Endodermal cell (in vitro differentiated cells): Measurements from ENCODE around the gene PCGF3. TPM values are rescaled to one million over a fixed set of nuclear protein-coding genes. Genes with fewer than 3 reads are reported as not detected.
A peak's percentile ranks its signal among the peaks of the same experiment; 100 is the strongest.

Source experiments
- DNase-seq: peaks from one replicate; pipeline ENCODE4 v3.0.0-alpha.2; 2017
- H3K27ac ChIP-seq: 2 replicates; pipeline ENCODE4 v1.5.1; 2013; ENCODE audit warnings: mild to moderate bottlenecking, low read depth, low read length, moderate library complexity
- H3K27me3 ChIP-seq: 2 replicates; pipeline ENCODE4 v1.6.1; 2013; ENCODE audit warnings: mild to moderate bottlenecking, low read length, moderate library complexity; ENCODE audit not compliant: insufficient read depth, control insufficient read depth, poor library complexity, severe bottlenecking
- H3K36me3 ChIP-seq: 2 replicates; pipeline ENCODE4 v1.7.0; 2013; ENCODE audit warnings: mild to moderate bottlenecking, low read length, moderate library complexity; ENCODE audit not compliant: control insufficient read depth, insufficient read depth
- H3K4me1 ChIP-seq: one replicate; pipeline ENCODE4 v1.7.0; 2013; ENCODE audit warnings: low read length; ENCODE audit not compliant: control insufficient read depth, insufficient read depth
- H3K4me3 ChIP-seq: 2 replicates; pipeline ENCODE4 v1.5.1; 2013; ENCODE audit warnings: mild to moderate bottlenecking, low read length, moderate library complexity
- H3K9ac ChIP-seq: 2 replicates; pipeline ENCODE4 v1.6.1; 2013; ENCODE audit warnings: mild to moderate bottlenecking, low read length, moderate library complexity; ENCODE audit not compliant: poor library complexity, severe bottlenecking; ENCODE audit errors: extremely low read depth
- H3K9me3 ChIP-seq: 2 replicates; pipeline ENCODE4 v1.6.1; 2013; ENCODE audit warnings: mild to moderate bottlenecking, low read length, moderate library complexity; ENCODE audit not compliant: control insufficient read depth
- H3K27ac Mint-ChIP-seq: 2 replicates; pipeline ENCODE4 v1.8.0; 2020; ENCODE audit warnings: mixed read lengths
- H3K27me3 Mint-ChIP-seq: 2 replicates; pipeline ENCODE4 v1.8.0; 2021; ENCODE audit warnings: mild to moderate bottlenecking, mixed read lengths; ENCODE audit not compliant: insufficient read depth
- H3K36me3 Mint-ChIP-seq: 2 replicates; pipeline ENCODE4 v1.8.0; 2020; ENCODE audit warnings: low read depth, mixed read lengths
- H3K4me1 Mint-ChIP-seq: 2 replicates; pipeline ENCODE4 v1.8.0; 2020; ENCODE audit warnings: mixed read lengths
- H3K4me3 Mint-ChIP-seq: 2 replicates; pipeline ENCODE4 v1.8.0; 2020; ENCODE audit warnings: mild to moderate bottlenecking, moderate library complexity, mixed read lengths
- H3K9me3 Mint-ChIP-seq: 2 replicates; pipeline ENCODE4 v1.8.0; 2020; ENCODE audit warnings: mild to moderate bottlenecking, mixed read lengths
- WGBS, 2 experiments: methylation state at CpG; one replicate each; pipeline versions ENCODE4 v1.1.5 to v1.1.7; 2013; ENCODE audit warnings: missing lambda C conversion rate in 2 of 2, mixed read lengths in 1 of 2; ENCODE audit not compliant: insufficient coverage in 1 of 2, insufficient read length in 1 of 2; 5-methylcytosine and 5-hydroxymethylcytosine counted together
- total RNA-seq, 2 donors: library from RNA; stranded (reverse); fragmentation: NEBNext Ultra II Directional in 1 of 2; extraction: Animal tissue kit (Norgen Biotek cat#: 25700) in 1 of 2; gene quantifications; 2 replicates in 1 of 2; 3 replicates in 1 of 2; pipeline ENCODE4 v1.2.1, GENCODE V29; 2021
- TF ChIP-seq, protein P1 (sequence below): fragments of 200-600 bp; sonication (generic); conservative IDR thresholded peaks from 2 replicates; pipeline ENCODE4 v1.5.0; 2021; ENCODE audit warnings: antibody characterized with exemption, mild to moderate bottlenecking

PCGF3 gene
- total RNA-seq, 2 donors from 2014 or later: 53.1 to 64.0 TPM

GRCh38 chr4:671769-672168 lies 33.9 kb upstream of the PCGF3 start:
- Mint-ChIP-seq H3K36me3 (peaks cover 28% of the 10 kb centered on the region), H3K4me3 (peak overlapping the region; percentile 85), H3K27me3 (no peaks in the 10 kb centered on the region), H3K4me1 (peaks cover 8% of the 10 kb centered on the region), H3K9me3 (no peaks in the 10 kb centered on the region), H3K27ac (no peak overlapping the region)
- DNase-seq: no peak
- TF ChIP-seq, protein P1, sequence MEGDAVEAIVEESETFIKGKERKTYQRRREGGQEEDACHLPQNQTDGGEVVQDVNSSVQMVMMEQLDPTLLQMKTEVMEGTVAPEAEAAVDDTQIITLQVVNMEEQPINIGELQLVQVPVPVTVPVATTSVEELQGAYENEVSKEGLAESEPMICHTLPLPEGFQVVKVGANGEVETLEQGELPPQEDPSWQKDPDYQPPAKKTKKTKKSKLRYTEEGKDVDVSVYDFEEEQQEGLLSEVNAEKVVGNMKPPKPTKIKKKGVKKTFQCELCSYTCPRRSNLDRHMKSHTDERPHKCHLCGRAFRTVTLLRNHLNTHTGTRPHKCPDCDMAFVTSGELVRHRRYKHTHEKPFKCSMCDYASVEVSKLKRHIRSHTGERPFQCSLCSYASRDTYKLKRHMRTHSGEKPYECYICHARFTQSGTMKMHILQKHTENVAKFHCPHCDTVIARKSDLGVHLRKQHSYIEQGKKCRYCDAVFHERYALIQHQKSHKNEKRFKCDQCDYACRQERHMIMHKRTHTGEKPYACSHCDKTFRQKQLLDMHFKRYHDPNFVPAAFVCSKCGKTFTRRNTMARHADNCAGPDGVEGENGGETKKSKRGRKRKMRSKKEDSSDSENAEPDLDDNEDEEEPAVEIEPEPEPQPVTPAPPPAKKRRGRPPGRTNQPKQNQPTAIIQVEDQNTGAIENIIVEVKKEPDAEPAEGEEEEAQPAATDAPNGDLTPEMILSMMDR: no peak
- H3K27me3 ChIP-seq: no peaks in the 10 kb centered on the region
- no peak overlapping the region for H3K4me3 ChIP-seq
- no peak overlapping the region for H3K27ac ChIP-seq
- peaks cover 14% of the 10 kb centered on the region for H3K36me3 ChIP-seq
- WGBS, 2 experiments: 97 to 100% methylated on average over 1 to 3 of the region's 3 CpGs
- no peaks in the 10 kb centered on the region for H3K9me3 ChIP-seq
- no peaks in the 10 kb centered on the region for H3K4me1 ChIP-seq
- no peak overlapping the region for H3K9ac ChIP-seq

- H3K9me3 Mint-ChIP-seq: no peaks in the 10 kb centered on the region
- no peaks in the 10 kb centered on the region for H3K4me1 ChIP-seq
- no peak for DNase-seq
- peak overlapping the region; percentile 96 for H3K4me3 ChIP-seq
- H3K9ac ChIP-seq: peak overlapping the region; percentile 77
- H3K27me3 Mint-ChIP-seq: no peaks in the 10 kb centered on the region
- H3K27ac Mint-ChIP-seq: peak overlapping the region; percentile 91
- 8 to 16% methylated on average over 17 to 55 of the region's 55 CpGs for WGBS, 2 experiments
- H3K36me3 ChIP-seq: peaks cover 14% of the 10 kb centered on the region
- no peaks in the 10 kb centered on the region for H3K9me3 ChIP-seq
- TF ChIP-seq, protein P1: no peak
- no peaks in the 10 kb centered on the region for H3K27me3 ChIP-seq
- H3K4me3 Mint-ChIP-seq: peak overlapping the region; percentile 85
- H3K27ac ChIP-seq: no peak overlapping the region
- H3K4me1 Mint-ChIP-seq: peaks cover 8% of the 10 kb centered on the region
- H3K36me3 Mint-ChIP-seq: peaks cover 28% of the 10 kb centered on the region
Measured at GRCh38 chr4:673349-674091, 32.1 kb upstream of the PCGF3 start.

- TF ChIP-seq, protein P1: peak; percentile 98
- peaks cover 14% of the 10 kb centered on the region for H3K36me3 ChIP-seq
- Mint-ChIP-seq H3K27me3 (no peaks in the 10 kb centered on the region), H3K4me1 (peaks cover 8% of the 10 kb centered on the region), H3K36me3 (peaks cover 28% of the 10 kb centered on the region), H3K27ac (peak within 1 kb of the TSS; percentile 91), H3K4me3 (peak within 1 kb of the TSS; percentile 85), H3K9me3 (no peaks in the 10 kb centered on the region)
- peak within 1 kb of the TSS; percentile 82 for H3K9ac ChIP-seq
- peak; percentile 98 for DNase-seq
- no peaks in the 10 kb centered on the region for H3K4me1 ChIP-seq
- H3K4me3 ChIP-seq: peak within 1 kb of the TSS; percentile 96
- H3K9me3 ChIP-seq: no peaks in the 10 kb centered on the region
- H3K27ac ChIP-seq: peak within 1 kb of the TSS; percentile 57
- no peaks in the 10 kb centered on the region for H3K27me3 ChIP-seq
- 0 to 1% methylated on average over 43 to 84 of the region's 84 CpGs for WGBS, 2 experiments
Measured at GRCh38 chr4:674172-675035, 31.2 kb upstream of the PCGF3 start, which contains the start of the genes ATP5ME and MYL5. ATP5ME (minus strand) TSS chr4:674276; CDS start chr4:674247, 29 bp downstream. MYL5 (plus strand) TSS chr4:674542; CDS start chr4:678027, 3,485 bp downstream.
